HG03135 (cell line): ENCODE results near the gene MACROD2.
A peak's percentile ranks its signal among the peaks of the same experiment; 100 is the strongest.

Experiments used
- ATAC-seq: cut with Tn5 transposase; IDR thresholded peaks from one replicate; pipeline ENCODE4 v1.9.1; 2021; ENCODE audit warnings: mild to moderate bottlenecking, moderate library complexity; ENCODE audit not compliant: unreplicated experiment

The MACROD2 gene

DNA sequence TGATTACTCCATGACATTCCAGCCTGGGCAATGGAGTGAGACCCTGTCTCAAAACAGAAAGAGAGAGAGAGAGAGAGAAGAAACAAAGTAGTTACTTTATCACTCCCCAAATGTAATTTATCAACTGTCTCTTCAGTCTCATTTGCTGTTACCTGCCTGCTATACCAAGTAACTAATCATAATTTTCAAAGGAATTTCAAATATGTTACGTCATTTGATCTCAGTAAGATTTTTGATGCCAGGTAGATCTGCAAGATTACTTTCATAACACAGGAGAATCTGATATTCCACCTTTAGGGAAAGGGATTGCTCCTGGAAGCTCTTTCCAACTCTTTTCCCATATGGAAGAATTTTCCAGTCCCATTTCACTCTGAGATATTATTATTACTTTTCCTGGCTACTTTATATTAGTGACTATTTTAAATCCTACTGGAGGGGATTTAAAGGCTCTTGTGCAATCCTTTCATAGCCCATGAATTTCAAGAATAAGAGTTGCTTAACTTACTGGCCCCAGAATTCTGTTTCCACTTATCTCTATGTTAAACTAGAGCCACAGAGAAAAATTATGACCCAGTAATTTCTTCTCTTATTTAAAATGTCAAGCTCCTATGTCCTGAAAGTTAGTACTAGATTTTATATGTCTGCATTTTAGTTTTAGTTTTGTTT lies 732.3 kb downstream of the MACROD2 start:
- ATAC-seq = no peak

DNA sequence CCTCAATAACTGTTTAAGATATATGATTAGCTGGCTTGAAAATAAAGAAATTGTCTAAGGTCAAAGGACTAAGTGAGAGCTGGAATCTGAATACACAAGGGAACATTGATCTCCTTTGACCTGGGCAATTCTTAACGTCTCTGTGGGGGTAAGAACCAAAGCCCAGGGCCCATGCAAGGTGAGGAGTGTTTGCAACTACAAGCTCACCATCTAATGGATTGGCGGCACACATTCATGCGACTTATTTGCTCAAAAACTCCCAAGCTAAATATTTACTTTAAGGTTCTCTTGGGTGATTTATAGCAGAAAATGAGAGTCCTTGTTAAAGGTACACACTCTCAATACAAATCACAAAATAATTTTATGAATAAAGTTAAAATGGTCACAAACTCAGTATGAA lies 734.1 kb downstream of the MACROD2 start:
- no peak for ATAC-seq

DNA sequence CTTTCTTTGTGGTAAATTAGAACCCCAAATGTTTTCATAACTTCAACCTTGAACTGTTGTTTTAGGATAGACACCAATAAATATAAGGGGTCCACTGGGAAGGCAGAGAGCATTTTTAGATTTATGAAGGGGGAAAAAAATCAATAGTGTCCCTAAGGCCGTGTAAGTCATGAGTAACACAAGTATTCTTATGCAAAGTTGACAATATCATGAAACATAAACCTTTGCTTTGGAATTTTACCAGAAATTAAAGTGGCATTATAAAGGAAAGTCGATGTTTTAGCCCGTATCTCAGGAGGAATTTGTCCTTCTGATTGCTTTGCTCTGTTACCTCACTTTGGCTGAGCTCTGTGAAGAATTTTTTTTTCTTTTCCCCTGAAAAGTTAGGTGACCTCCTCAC lies 737.0 kb downstream of the MACROD2 start:
- no peak for ATAC-seq

DNA sequence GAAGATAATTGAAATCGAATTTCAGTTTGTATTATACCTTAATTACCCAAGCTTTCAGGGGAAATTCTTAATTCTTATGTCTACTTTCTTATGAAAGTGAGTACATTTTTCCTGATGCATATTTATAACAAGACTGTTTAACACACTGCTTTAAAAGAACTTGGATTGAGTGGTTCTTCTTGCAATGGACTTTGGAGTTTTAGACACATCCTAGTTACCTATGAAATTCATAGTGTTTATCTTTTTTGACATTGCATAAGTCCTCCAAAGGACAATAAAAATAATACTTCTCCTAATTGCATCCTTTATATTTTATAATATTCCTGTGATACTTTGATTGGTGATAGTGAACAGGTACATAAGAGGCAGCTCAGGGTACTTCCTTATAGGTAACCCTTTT lies 737.7 kb downstream of the MACROD2 start:
- ATAC-seq = no peak

DNA sequence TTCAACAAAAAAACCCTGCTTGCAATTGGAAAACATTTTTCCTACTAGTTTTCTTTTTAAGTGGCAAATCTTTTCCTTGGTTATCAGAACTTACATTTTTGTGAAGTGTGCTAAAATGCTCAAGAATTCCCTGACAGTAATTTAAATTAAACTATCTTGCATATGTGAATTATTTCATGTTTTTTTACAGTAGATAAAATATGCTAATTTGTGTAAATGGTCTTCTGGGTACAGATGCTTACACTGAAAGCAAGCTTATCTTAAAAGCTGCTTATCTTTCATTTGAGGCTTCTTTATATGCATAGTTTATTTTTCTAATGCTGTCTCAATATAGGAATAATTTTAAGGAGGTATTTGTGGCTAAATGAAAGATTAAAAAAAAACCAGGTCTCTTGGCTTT lies 745.1 kb downstream of the MACROD2 start:
- ATAC-seq = no peak

DNA sequence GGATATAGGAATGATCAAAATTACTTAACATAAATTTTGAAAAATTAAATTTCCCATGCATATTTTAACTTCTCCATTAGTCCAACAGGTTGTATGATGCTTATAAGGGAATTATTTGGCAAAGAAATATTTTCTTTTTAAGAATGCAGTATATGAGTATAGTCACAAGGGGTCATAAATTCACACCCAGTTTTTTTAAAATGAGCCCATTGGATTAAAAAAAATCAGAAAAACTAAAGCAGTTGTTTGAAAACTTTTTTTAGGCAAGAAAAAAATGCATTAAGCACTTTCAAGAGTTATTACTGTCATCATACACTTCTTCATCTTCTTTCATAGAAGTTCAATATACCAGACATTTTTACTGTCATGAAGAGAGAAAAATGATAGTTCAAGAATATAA lies 746.3 kb downstream of the MACROD2 start:
- no peak for ATAC-seq

DNA sequence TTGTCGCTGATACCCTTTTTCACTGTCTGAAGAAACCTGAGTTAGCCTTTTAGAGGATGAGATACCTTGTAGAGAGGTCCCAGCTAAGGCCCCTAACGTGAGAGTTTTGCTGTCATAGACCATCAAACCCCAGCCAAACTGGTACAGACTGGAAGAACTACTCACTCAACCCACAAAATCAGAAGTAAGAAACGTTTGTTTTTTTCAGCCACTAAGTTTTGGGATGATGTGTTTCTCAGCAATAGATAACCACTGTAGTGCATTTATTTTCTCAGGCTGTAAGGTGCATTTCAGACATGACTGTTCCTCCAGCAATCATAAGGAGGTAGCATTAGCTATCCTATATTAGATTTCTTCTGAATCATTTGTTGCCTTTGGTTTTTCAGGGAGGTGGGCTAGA lies 749.4 kb downstream of the MACROD2 start:
- ATAC-seq = peak; percentile 68

DNA sequence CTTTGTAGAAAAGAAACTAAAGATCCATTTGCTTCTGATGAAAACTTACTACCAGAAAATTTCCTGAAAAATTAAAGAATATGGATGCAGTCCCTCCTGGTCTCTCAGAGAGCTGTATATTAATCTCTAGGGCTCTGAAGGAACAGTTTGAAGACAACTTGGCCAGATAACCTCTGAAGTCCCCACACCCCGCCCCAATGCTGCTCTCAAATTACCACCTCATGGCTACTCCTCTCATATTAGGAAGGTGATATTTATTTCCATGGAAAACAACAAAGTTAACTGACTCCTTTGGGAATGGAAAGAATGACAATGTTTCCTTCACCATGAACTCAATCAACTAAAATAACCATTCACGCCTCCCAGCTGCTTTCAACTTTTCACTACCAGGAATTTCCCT lies 750.5 kb downstream of the MACROD2 start:
- ATAC-seq = no peak

DNA sequence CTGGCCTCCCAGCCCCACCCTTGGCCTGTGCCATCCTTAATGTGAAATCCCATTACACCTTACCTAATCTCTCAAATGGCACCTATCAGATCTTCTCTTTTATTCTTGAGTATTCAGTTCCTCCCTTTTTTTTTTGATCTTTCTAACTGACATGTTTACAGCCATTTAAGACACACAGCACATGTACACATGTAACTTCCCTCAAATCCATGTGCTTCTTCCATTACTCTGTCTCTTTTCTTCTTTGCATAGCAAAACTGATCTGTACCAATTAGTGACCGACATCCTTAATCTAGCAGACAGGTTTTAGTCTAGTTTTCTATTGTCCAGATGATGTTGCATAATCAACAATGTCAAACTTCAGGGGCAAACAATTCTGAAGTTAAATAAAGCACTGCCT lies 755.9 kb downstream of the MACROD2 start:
- ATAC-seq = no peak

DNA sequence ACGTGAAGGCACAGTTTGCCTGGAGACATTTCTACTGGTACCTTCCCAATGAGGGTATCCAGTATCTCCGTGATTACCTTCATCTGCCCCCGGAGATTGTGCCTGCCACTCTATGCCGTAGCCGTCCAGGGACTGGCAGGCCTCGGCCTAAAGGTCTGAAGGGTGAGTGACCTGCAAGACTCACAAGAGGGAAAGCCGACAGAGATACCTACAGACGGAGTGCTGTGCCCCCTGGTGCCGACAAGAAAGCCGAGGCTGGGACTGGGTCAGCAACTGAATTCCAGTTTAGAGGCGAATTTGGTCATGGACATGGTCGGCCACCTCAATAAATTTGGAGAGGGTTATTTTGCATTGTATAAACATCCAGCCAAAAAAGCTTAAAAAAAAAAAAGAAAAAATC lies 762.4 kb downstream of the MACROD2 start:
- ATAC-seq = no peak

DNA sequence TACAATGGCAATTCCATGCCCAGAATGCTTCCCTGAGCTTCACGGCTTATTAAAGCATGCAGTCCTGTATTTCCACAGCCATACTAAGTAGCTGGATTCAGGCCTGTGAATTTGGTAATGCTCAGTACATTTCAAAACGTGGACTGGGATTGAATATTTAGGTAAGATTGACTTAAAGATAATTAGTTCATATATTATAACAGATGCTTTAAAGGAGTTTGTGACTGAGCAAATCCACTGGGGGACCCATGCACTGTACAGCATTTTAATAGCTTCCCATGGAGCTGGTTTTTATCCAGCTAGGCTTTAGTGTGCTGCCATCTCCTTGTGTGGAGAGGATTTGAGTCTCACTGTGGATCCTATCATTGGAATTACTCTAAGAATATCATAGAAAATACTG lies 763.0 kb downstream of the MACROD2 start:
- ATAC-seq = no peak

DNA sequence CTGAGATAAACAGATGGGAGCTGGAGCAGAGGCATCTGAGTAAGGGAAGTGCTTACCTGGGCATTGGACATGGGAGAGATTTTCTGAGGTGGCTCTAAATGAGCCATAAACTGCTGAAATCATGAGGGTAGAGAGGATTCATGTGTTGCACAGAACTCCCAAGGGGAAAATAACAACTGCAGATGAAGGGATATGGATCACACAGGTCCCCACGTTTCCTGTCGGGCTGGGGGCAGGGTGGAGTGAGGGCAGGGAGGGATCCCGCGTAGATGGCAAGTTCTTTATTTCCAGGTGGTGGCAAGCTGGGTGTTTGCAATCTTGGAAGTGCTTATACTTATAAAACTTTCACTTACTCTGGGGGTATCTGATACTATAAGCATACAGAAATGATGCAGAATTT lies 764.7 kb downstream of the MACROD2 start:
- ATAC-seq = no peak

DNA sequence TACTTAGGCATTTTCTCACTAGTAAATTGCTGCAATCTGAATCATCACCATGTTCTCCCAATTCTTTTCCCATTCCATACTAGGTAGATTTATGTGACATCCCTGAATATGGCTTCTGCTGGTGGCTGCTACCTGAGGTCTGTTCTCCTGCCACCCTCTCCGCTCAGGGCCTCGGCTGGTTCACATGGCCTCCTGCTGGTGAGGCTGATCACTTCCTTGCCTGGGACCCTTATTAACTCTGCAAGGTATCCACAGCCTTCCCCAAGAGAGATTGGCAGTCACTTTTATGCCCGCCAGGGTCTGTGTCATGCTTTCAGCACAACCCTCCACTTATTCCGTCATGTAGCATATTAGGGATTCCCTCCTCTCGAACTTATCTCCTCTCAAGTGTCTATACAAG lies 766.6 kb downstream of the MACROD2 start:
- no peak for ATAC-seq

DNA sequence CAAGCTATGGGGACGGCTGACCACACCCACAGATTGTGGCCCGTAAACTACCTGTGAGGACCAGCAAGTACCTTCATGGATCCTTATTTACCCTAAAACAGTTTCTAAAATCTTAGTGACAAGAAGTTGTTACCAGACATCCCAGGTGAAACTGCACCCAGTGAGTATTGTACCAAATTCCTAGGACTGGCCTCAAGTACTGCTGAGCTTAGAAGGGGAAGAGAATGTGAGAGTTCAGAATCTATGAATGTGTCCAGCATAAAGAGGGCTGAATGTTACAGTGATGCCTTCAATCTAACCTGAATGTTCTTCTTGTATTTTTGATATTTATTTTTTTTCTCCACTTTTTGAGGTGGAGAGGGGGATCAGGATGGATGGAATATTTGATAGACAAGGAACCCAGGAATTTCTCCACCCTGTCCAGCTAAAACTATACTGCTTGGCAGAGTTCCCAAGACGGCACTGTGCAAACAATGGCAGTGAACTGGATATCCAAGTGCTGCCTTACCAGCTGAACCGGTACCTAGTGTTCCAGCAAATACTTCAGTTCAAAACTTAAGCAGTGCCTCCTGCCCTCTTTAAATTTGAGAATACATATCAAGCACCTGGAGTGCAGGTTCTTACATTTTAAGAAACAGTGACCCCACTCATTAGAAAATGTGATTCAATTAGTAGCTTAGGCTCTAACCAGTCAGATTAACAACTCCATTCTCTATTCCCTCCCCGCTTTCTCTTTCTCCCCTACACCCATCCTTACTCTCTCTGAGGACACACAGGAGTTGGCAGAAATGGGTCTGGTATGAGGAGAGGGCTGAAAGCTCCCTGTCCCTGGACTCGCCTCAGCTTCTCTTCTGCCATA lies 769.4 kb downstream of the MACROD2 start:
- no peak for ATAC-seq

DNA sequence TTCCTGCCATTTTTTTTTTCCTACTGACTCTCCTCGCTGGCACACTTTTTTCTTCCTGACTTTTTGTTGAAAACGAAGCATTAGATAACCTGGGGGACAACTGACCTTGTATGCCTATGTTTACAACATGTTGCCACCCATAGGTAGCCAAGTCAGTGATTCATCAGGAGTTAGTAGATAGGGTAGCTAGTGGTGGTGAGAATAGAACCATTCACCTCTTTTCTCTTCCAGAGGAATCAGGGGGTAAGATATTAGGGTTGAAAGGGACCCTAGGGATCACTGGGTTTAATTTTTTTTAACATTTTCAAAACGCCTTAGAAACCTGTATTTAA lies 770.0 kb downstream of the MACROD2 start:
- ATAC-seq = no peak

DNA sequence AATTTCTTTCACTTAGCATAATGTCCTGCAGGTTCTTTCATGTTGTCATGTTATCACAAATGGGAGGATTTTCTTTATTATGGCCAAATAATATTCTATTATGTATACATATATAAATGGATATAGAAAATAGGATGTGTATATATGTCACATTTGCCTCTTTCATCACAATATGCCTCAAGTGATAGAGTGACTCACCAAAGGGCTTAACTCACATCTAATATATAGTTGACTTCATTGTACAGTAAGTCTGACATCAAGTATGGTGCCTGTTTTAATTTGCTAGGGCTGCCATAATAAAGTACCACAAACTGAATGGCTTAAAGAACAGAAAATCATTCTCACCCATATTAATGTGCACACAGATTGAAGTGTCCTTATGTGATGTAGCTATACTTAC lies 778.2 kb downstream of the MACROD2 start:
- no peak for ATAC-seq

DNA sequence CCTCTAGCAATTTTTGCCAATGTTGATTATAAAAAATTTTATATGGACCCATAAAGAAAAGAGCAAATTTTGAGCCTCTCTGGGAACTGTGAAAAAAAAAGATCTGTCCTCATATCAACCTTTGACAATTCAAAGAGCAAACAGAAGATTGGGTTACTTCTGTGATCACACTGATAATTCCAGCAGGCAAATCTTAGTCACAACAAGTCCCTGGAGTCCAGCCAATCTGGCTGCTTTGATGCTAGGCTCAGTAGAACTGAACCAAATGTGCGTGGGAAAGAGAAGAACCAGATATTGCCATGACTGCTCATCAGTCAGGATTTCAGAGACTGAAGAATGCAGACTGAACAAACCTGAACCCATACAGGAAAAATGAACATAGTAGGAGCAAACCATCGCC lies 780.5 kb downstream of the MACROD2 start:
- ATAC-seq = no peak

DNA sequence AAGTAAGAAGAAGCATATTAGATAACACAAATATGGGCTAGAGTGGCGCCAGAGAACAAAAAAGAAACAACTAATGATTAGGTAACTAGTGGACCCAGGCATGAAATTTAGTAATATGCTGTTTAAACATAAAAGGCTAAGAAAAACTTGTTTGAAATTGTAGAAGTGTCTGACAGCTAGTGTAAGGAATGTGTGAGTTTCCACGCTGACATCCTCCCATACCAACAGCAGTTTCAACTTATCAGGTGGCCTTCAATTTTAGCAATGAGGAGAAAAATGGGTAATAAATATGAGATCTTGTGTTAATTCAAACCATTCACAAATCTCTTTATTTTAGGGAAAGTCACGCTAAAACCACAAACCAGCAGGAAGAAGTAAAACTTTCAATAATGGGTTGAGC lies 782.3 kb downstream of the MACROD2 start:
- no peak for ATAC-seq

DNA sequence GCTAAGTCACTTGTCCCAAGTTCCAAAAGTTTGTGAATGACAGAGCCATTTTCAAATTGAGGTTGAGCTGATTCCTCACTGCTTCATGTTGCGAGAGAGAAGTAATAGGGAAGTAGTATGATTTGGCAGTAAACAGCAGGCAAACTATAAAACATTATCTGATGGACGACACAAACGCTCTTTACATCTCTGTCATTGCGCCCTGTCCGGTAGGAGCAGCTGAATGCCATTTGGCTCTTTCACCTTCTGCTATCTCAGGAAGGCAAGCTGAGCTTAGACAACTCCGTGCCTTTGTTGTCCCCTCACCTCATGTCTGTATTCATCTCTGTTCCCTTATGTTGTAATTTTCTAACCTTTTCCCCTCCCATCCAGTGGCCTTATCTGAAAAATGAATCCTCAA lies 782.8 kb downstream of the MACROD2 start:
- ATAC-seq = no peak

DNA sequence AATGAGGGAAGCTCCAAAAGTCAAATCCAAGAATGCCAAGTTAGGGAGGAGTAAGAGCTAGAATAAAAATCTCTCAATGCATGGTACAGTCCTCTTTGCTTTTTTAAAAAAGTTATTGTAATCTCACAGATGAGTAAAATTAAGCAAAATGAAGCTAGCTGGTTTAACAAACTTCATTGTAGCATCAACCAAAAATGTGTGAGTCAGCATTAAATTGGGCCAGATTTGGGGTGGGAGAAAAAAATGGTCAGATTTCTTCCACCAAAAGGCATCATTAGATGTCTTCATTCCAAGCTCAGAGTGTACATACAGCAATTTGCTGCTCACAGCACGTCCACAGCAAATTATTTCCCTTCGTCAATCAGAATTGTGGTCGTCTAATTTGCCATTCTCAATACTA lies 783.6 kb downstream of the MACROD2 start:
- ATAC-seq = no peak

DNA sequence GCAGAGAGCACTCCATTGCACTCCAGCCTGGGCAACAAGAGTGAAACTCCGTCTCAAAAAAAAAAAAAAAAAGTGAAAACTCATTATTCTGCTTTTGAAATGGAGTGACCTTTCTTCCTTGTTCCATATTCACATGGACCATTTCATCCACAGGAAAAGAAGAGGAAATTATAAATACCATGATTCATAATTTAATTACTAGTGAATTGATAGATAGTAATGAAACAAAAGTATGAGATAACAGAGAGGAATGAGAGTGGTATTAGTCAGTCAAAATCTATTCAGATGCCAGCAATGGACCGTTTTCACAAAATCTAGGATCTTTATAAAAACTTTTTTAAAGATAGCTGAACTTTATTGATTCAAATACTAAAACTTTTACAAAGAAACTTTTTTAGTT lies 785.2 kb downstream of the MACROD2 start:
- ATAC-seq = no peak

DNA sequence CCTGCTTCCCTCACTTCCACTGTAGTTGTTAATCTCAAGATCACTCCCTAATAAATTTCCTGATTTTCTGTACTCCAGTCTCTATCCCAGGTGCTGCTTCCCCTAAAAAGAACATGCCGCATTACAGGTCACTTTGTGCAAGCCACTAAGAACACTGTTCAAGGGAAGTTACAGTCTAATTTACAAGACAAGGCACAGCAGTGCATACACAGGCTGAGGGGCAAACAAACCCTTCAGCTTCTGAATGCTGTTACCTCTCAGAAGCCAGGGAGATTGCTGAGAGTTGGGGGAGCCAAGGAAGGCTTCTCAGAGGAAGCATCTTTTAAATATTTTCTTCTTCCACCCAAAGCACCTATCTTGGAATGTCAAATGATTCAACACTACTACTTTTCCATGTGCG lies 787.4 kb downstream of the MACROD2 start:
- no peak for ATAC-seq

DNA sequence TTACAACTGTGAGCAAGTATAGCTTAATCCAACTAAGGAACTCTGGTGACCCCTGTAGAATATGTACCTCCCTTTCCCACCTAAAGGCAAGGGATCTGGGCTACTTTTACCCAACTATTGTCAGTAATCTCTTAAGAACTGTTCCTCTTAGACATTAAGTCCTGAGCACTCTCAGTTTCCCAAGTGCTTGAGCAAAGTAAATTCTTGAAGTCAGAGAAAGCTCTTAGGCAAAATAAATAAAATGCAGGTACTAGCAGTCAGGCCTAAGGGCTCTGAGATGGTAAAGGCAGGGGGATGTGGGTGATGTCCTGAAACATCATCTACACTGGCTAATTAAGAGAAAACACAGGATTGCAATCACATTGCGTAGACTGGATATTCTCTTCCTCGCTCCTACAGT lies 788.5 kb downstream of the MACROD2 start:
- ATAC-seq = no peak
